GM21825 (cell line): Measurements from ENCODE around the gene SETD5.
A peak's percentile ranks its signal among the peaks of the same experiment; 100 is the strongest.
"Not testable (repeated sequence)": the region's sequence is repeated elsewhere in the genome, so short reads cannot be mapped to it uniquely, and the experiment has no call there.

ENCODE experiments used
- ATAC-seq: cut with Tn5 transposase; IDR thresholded peaks from one replicate; pipeline ENCODE4 v1.9.1; 2021; ENCODE audit warnings: mild to moderate bottlenecking, moderate library complexity; ENCODE audit not compliant: unreplicated experiment

Gene SETD5

GRCh38 chr3:9455596-9456131 lies 58.2 kb downstream of the SETD5 start:
- no peak for ATAC-seq

- no peak for ATAC-seq
Observed at GRCh38 chr3:9467451-9467850, 70.0 kb downstream of the SETD5 start.

GRCh38 chr3:9468460-9468859 lies 71.0 kb downstream of the SETD5 start:
- ATAC-seq: no peak

GRCh38 chr3:9469986-9470385 lies 72.6 kb downstream of the SETD5 start:
- ATAC-seq: no peak

GRCh38 chr3:9473496-9474065 lies 76.2 kb downstream of the SETD5 start:
- no peak for ATAC-seq

GRCh38 chr3:9474482-9474881 lies 77.1 kb downstream of the SETD5 start:
- ATAC-seq: no peak

- no peak for ATAC-seq
Observed at GRCh38 chr3:9476935-9477334, 79.5 kb downstream of the SETD5 start.

- ATAC-seq: no peak
Observed at GRCh38 chr3:9480265-9480664, 82.8 kb downstream of the SETD5 start.

- no peak for ATAC-seq
Observed at GRCh38 chr3:9485248-9485647, 87.8 kb downstream of the SETD5 start.

- ATAC-seq: no peak
Observed at GRCh38 chr3:9491506-9491905, 94.1 kb downstream of the SETD5 start.

- not testable (repeated sequence) for ATAC-seq
Observed at GRCh38 chr3:9494036-9494435, 96.6 kb downstream of the SETD5 start.

GRCh38 chr3:9496893-9497292 lies 99.5 kb downstream of the SETD5 start:
- no peak for ATAC-seq

- ATAC-seq: no peak
Observed at GRCh38 chr3:9497821-9498565, 100.6 kb downstream of the SETD5 start.

GRCh38 chr3:9498781-9499180 lies 101.4 kb downstream of the SETD5 start:
- no peak for ATAC-seq

- ATAC-seq: no peak
Observed at GRCh38 chr3:9499455-9500107, 102.2 kb downstream of the SETD5 start.

- ATAC-seq: peak; percentile 58
Observed at GRCh38 chr3:9500108-9501050, 103.0 kb downstream of the SETD5 start.

- no peak for ATAC-seq
Observed at GRCh38 chr3:9501226-9501625, 103.8 kb downstream of the SETD5 start.

- ATAC-seq: no peak
Observed at GRCh38 chr3:9503283-9503682, 105.9 kb downstream of the SETD5 start.

GRCh38 chr3:9507586-9508578 lies 110.5 kb downstream of the SETD5 start:
- no peak for ATAC-seq

- no peak for ATAC-seq
Observed at GRCh38 chr3:9508781-9509180, 111.4 kb downstream of the SETD5 start.
